A673 (cell line): Measurements from ENCODE around the gene SYNJ2BP. TPM values are rescaled to one million over a fixed set of nuclear protein-coding genes. Genes with fewer than 3 reads are reported as not detected.

Experiments
- BruUV-seq: library from RNA; stranded (reverse); fragments of 400-500 nt; replicated peaks from 2 replicates; lab custom pipeline; 2021; lab: Mats Ljungman, UMichigan
- CTCF ChIA-PET: fragments of 300-600 bp; sonication (Branson Sonifier 250); formaldehyde crosslinking; loops from one replicate; lab custom pipeline; 2022; ENCODE audit warnings: antibody characterized with exemption; lab: Charles Lee
- POLR2A ChIA-PET: fragments of 300-600 bp; sonication (Branson Sonifier 250); formaldehyde crosslinking; loops from one replicate; lab custom pipeline; 2022; ENCODE audit warnings: antibody characterized with exemption; ENCODE audit not compliant: low non-redundant PET; lab: Charles Lee
- DNase-seq: peaks from one replicate; pipeline ENCODE4 v3.0.0-alpha.2; 2015; ENCODE audit warnings: low spot score
- H3K27ac ChIP-seq: fragments of 200-600 bp; sonication (generic); 2 replicates; pipeline ENCODE4 v1.5.1; 2016; ENCODE audit warnings: mixed run types, low read depth, mild to moderate bottlenecking, mixed read lengths, antibody characterized with exemption, low read length; ENCODE audit not compliant: poor library complexity, severe bottlenecking
- H3K27me3 ChIP-seq: fragments of 200-600 bp; sonication (generic); replicated peaks from 2 replicates; pipeline ENCODE4 v1.6.1; 2017; ENCODE audit warnings: mixed run types, low read depth, mild to moderate bottlenecking, mixed read lengths, antibody characterized with exemption, low read length; ENCODE audit not compliant: insufficient read depth, poor library complexity
- H3K36me3 ChIP-seq: fragments of 200-600 bp; sonication (generic); 2 replicates; pipeline ENCODE4 v1.6.1; 2016; ENCODE audit warnings: mixed run types, mild to moderate bottlenecking, mixed read lengths, antibody characterized with exemption, low read length; ENCODE audit not compliant: insufficient read depth, poor library complexity, severe bottlenecking
- H3K4me1 ChIP-seq: fragments of 200-600 bp; sonication (generic); 2 replicates; pipeline ENCODE4 v1.6.1; 2017; ENCODE audit warnings: mixed run types, mild to moderate bottlenecking, mixed read lengths, antibody characterized with exemption, low read length; ENCODE audit not compliant: insufficient read depth, poor library complexity, severe bottlenecking
- H3K4me3 ChIP-seq: fragments of 200-600 bp; sonication (generic); 2 replicates; pipeline ENCODE4 v1.5.1; 2016; ENCODE audit warnings: low read depth, mixed run types, mild to moderate bottlenecking, mixed read lengths, low read length; ENCODE audit not compliant: poor library complexity, severe bottlenecking
- H3K9me3 ChIP-seq: fragments of 200-600 bp; sonication (generic); 2 replicates; pipeline ENCODE4 v1.6.1; 2016; ENCODE audit warnings: mixed run types, low read depth, mild to moderate bottlenecking, mixed read lengths, antibody characterized with exemption, low read length; ENCODE audit not compliant: poor library complexity, severe bottlenecking
- CTCF ChIP-seq: fragments of 300-800, 200-600 bp; sonication (generic); conservative IDR thresholded peaks from 2 replicates; pipeline ENCODE4 v1.5.1; 2017; ENCODE audit warnings: low read depth, mild to moderate bottlenecking, antibody characterized with exemption, low read length, moderate library complexity, mixed read lengths
- EZH2 ChIP-seq: fragments of 200-600 bp; sonication (generic); IDR thresholded peaks from 2 replicates; pipeline ENCODE4 v1.6.1; 2017; ENCODE audit warnings: borderline replicate concordance, low read depth, mild to moderate bottlenecking, mixed read lengths, antibody characterized with exemption, low read length; ENCODE audit not compliant: poor library complexity, severe bottlenecking
- intact Hi-C: fragments of 100-400 bp; cut with micrococcal nuclease; formaldehyde crosslinking; loops from one replicate; pipeline ENCODE4 v1.10.0; 2022; ENCODE audit not compliant: unreplicated experiment
- total RNA-seq: library from RNA; stranded (reverse); gene quantifications from 2 replicates; pipeline ENCODE4 v1.2.3, GENCODE V29; 2021

Gene SYNJ2BP
- total RNA-seq, 1 experiment from 2014 or later = 27.7 TPM

- CTCF ChIA-PET = no interaction called here
- DNase-seq = no peak
- Histone ChIP-seq H3K4me1 (no peaks in the 10 kb centered on the region), H3K9me3 (no peaks in the 10 kb centered on the region), H3K36me3 (no peaks in the 10 kb centered on the region), H3K4me3 (no peak overlapping the region), H3K27ac (no peak overlapping the region), H3K27me3 (no peaks in the 10 kb centered on the region)
- POLR2A ChIA-PET = no interaction called here
- no peak for TF ChIP-seq EZH2
- no peak for TF ChIP-seq CTCF
- intact Hi-C loops = no loop called here
- no TSS peak for BruUV-seq
Measured at GRCh38 chr14:70398280-70398679, 18.6 kb downstream of the SYNJ2BP start.

GRCh38 chr14:70397746-70398145 is 19.1 kb downstream of the SYNJ2BP start:
- TF ChIP-seq EZH2 (no peak), CTCF (no peak)
- no TSS peak for BruUV-seq
- no peak overlapping the region for H3K4me3 ChIP-seq
- H3K36me3 ChIP-seq = no peaks in the 10 kb centered on the region
- no peak overlapping the region for H3K27ac ChIP-seq
- intact Hi-C loops = no loop called here
- no peaks in the 10 kb centered on the region for H3K27me3 ChIP-seq
- H3K9me3 ChIP-seq = no peaks in the 10 kb centered on the region
- ChIA-PET CTCF (no interaction called here), POLR2A (no interaction called here)
- DNase-seq = no peak
- no peaks in the 10 kb centered on the region for H3K4me1 ChIP-seq

- no peak for DNase-seq
- no peaks in the 10 kb centered on the region for H3K4me1 ChIP-seq
- intact Hi-C loops = no loop called here
- no peak overlapping the region for H3K4me3 ChIP-seq
- H3K27me3 ChIP-seq = no peaks in the 10 kb centered on the region
- POLR2A ChIA-PET = interaction anchor here (0.6 kb wide), 1 partner anchor 614 kb away, joined by 4 read pairs; no protein-coding TSS in a partner anchor
- no TSS peak for BruUV-seq
- no peaks in the 10 kb centered on the region for H3K9me3 ChIP-seq
- no peak overlapping the region for H3K27ac ChIP-seq
- no peak for TF ChIP-seq CTCF
- no peak for TF ChIP-seq EZH2
- CTCF ChIA-PET = no interaction called here
- no peaks in the 10 kb centered on the region for H3K36me3 ChIP-seq
Measured at GRCh38 chr14:70394674-70395306, 22.1 kb downstream of the SYNJ2BP start.
